WTC11 (cell line): ENCODE data around the gene SLC25A12. TPM values are rescaled to one million over a fixed set of nuclear protein-coding genes. Genes with fewer than 3 reads are reported as not detected.

Experiments
- ATAC-seq: fragments of 200-7000 bp; cut with Tn5 transposase; 2 replicates; pipeline ENCODE4 v1.10.0; 2021; ENCODE audit warnings: mild to moderate bottlenecking, moderate library complexity
- CTCF ChIA-PET: fragments of 300-600 bp; sonication (Branson Sonifier 250); formaldehyde crosslinking; loops from one replicate; lab custom pipeline; 2021; ENCODE audit warnings: antibody characterized with exemption; lab: Charles Lee
- POLR2A ChIA-PET: fragments of 350-600 bp; sonication (Branson Sonifier 250); formaldehyde crosslinking; loops from one replicate; lab custom pipeline; 2021; ENCODE audit warnings: antibody characterized with exemption; lab: Charles Lee
- DNase-seq: peaks from one replicate; pipeline ENCODE4 v3.0.0; 2021; ENCODE audit warnings: low spot score
- H3K27ac Mint-ChIP-seq: 2 replicates; pipeline ENCODE4 v1.8.0; 2021; ENCODE audit warnings: mixed read lengths
- H3K27me3 Mint-ChIP-seq: 2 replicates; pipeline ENCODE4 v1.8.0; 2021; ENCODE audit warnings: low read depth, mild to moderate bottlenecking, moderate library complexity, mixed read lengths
- H3K36me3 Mint-ChIP-seq: 2 replicates; pipeline ENCODE4 v1.8.0; 2021; ENCODE audit warnings: mixed read lengths
- H3K4me1 Mint-ChIP-seq: 2 replicates; pipeline ENCODE4 v1.8.0; 2022; ENCODE audit warnings: mixed read lengths
- H3K4me3 Mint-ChIP-seq: 2 replicates; pipeline ENCODE4 v1.8.0; 2021; ENCODE audit warnings: mild to moderate bottlenecking, moderate library complexity, mixed read lengths
- H3K9me3 Mint-ChIP-seq: 2 replicates; pipeline ENCODE4 v1.8.0; 2021; ENCODE audit warnings: mixed read lengths
- ARID4B ChIP-seq: sonication (generic); formaldehyde crosslinking; IDR thresholded peaks from 2 replicates; pipeline ENCODE4 v1.8.0; 2023; ENCODE audit warnings: missing genetic modification reagents, mild to moderate bottlenecking, borderline replicate concordance
- ATF1 ChIP-seq: sonication (generic); formaldehyde crosslinking; IDR thresholded peaks from 2 replicates; pipeline ENCODE4 v1.8.1; 2023; ENCODE audit warnings: mild to moderate bottlenecking, moderate library complexity, missing genetic modification reagents
- FOXP1 ChIP-seq: sonication (generic); formaldehyde crosslinking; IDR thresholded peaks from 2 replicates; pipeline ENCODE4 v1.8.0; 2022; ENCODE audit warnings: missing genetic modification reagents, mild to moderate bottlenecking, moderate library complexity, borderline replicate concordance
- HMGXB4 ChIP-seq: sonication (generic); formaldehyde crosslinking; IDR thresholded peaks from 2 replicates; pipeline ENCODE4 v1.8.1; 2023; ENCODE audit warnings: mild to moderate bottlenecking, moderate library complexity, missing genetic modification reagents
- KAT7 ChIP-seq: sonication (generic); formaldehyde crosslinking; IDR thresholded peaks from 2 replicates; pipeline ENCODE4 v1.8.1; 2023; ENCODE audit warnings: missing genetic modification reagents, mild to moderate bottlenecking, borderline replicate concordance
- MYBL2 ChIP-seq: sonication (generic); formaldehyde crosslinking; IDR thresholded peaks from 2 replicates; pipeline ENCODE4 v1.8.1; 2023; ENCODE audit warnings: mild to moderate bottlenecking, moderate library complexity, missing genetic modification reagents
- NFATC4 ChIP-seq: fragments of 250-450 bp; sonication (Bioruptor Pico); IDR thresholded peaks from 2 replicates; pipeline ENCODE4 v1.9.0; 2021; ENCODE audit warnings: mild to moderate bottlenecking
- NR2C2 ChIP-seq: sonication (generic); formaldehyde crosslinking; IDR thresholded peaks from 2 replicates; pipeline ENCODE4 v1.8.0; 2022; ENCODE audit warnings: mild to moderate bottlenecking, missing genetic modification reagents
- PREB ChIP-seq: sonication (generic); formaldehyde crosslinking; IDR thresholded peaks from 2 replicates; pipeline ENCODE4 v1.8.1; 2022; ENCODE audit warnings: mild to moderate bottlenecking, missing genetic modification reagents, moderate library complexity, borderline replicate concordance
- PRRX2 ChIP-seq: fragments of 250-450 bp; sonication (Bioruptor Pico); IDR thresholded peaks from 2 replicates; pipeline ENCODE4 v1.8.0; 2021; ENCODE audit warnings: mild to moderate bottlenecking
- SOX15 ChIP-seq: fragments of 250-450 bp; sonication (Bioruptor Pico); IDR thresholded peaks from 2 replicates; pipeline ENCODE4 v1.9.0; 2021; ENCODE audit warnings: mild to moderate bottlenecking
- SP1 ChIP-seq: sonication (generic); formaldehyde crosslinking; conservative IDR thresholded peaks from 2 replicates; pipeline ENCODE4 v1.8.1; 2022; ENCODE audit warnings: missing genetic modification reagents
- TEAD1 ChIP-seq: sonication (generic); formaldehyde crosslinking; IDR thresholded peaks from 2 replicates; pipeline ENCODE4 v1.8.0; 2022; ENCODE audit warnings: mild to moderate bottlenecking, missing genetic modification reagents
- TP53 ChIP-seq: sonication (generic); formaldehyde crosslinking; IDR thresholded peaks from 2 replicates; pipeline ENCODE4 v1.8.1; 2023; ENCODE audit warnings: mild to moderate bottlenecking, missing genetic modification reagents
- ZBTB21 ChIP-seq: sonication (generic); formaldehyde crosslinking; IDR thresholded peaks from 2 replicates; pipeline ENCODE4 v1.8.1; 2023; ENCODE audit warnings: mild to moderate bottlenecking, missing genetic modification reagents, borderline replicate concordance
- ZNF121 ChIP-seq: sonication (generic); formaldehyde crosslinking; IDR thresholded peaks from 2 replicates; pipeline ENCODE4 v1.8.0; 2023; ENCODE audit warnings: missing genetic modification reagents
- ZNF138 ChIP-seq: sonication (generic); formaldehyde crosslinking; conservative IDR thresholded peaks from 2 replicates; pipeline ENCODE4 v1.8.1; 2022; ENCODE audit warnings: mild to moderate bottlenecking, moderate library complexity, missing genetic modification reagents
- ZNF425 ChIP-seq: fragments of 250-450 bp; sonication (Bioruptor Pico); conservative IDR thresholded peaks from 2 replicates; pipeline ENCODE4 v1.9.0; 2021; ENCODE audit warnings: mild to moderate bottlenecking
- ZNF532 ChIP-seq: fragments of 250-450 bp; sonication (Bioruptor Pico); IDR thresholded peaks from 2 replicates; pipeline ENCODE4 v1.9.0; 2021; ENCODE audit warnings: mild to moderate bottlenecking, borderline replicate concordance
- ZSCAN18 ChIP-seq: fragments of 250-450 bp; sonication (Bioruptor Pico); IDR thresholded peaks from 2 replicates; pipeline ENCODE4 v2.1.2; 2022; ENCODE audit warnings: mild to moderate bottlenecking, moderate library complexity
- total RNA-seq: library from RNA; stranded (reverse); gene quantifications from 3 replicates; pipeline ENCODE4 v1.2.3, GENCODE V29; 2021

The SLC25A12 gene
- total RNA-seq, 1 experiment from 2014 or later: 9.0 TPM

- H3K36me3 Mint-ChIP-seq: peaks cover 24% of the 10 kb centered on the region
- DNase-seq: no peak
- H3K9me3 Mint-ChIP-seq: no peaks in the 10 kb centered on the region
- ChIA-PET POLR2A (no interaction called here), CTCF (no interaction called here)
- TF ChIP-seq PRRX2 (CRISPR knock-in tag): no peak
- TF ChIP-seq ZNF532 (CRISPR knock-in tag): no peak
- TF ChIP-seq ZSCAN18 (CRISPR knock-in tag): no peak
- TF ChIP-seq SP1 (CRISPR knock-in tag): no peak
- TF ChIP-seq FOXP1 (CRISPR knock-in tag): no peak
- no peak for TF ChIP-seq SOX15 (CRISPR knock-in tag)
- no peak for TF ChIP-seq HMGXB4 (CRISPR knock-in tag)
- TF ChIP-seq NR2C2 (CRISPR knock-in tag): no peak
- no peak for TF ChIP-seq ZNF121 (CRISPR knock-in tag)
- no peak for TF ChIP-seq ZNF138 (CRISPR knock-in tag)
- no peak for TF ChIP-seq NFATC4 (CRISPR knock-in tag)
- TF ChIP-seq TEAD1 (CRISPR knock-in tag): no peak
- TF ChIP-seq ZBTB21 (CRISPR knock-in tag): no peak
- TF ChIP-seq ZNF425 (CRISPR knock-in tag): no peak
- no peak for TF ChIP-seq ATF1 (CRISPR knock-in tag)
- TF ChIP-seq PREB: no peak
- TF ChIP-seq TP53: no peak
- TF ChIP-seq ARID4B: no peak
- TF ChIP-seq MYBL2: no peak
- no peak for TF ChIP-seq KAT7 (CRISPR knock-in tag)
- H3K4me3 Mint-ChIP-seq: no peak overlapping the region
- no peak overlapping the region for H3K27ac Mint-ChIP-seq
- no peaks in the 10 kb centered on the region for H3K27me3 Mint-ChIP-seq
- ATAC-seq: no peak
- no peaks in the 10 kb centered on the region for H3K4me1 Mint-ChIP-seq
Measured at GRCh38 chr2:171930385-171930784, 36.3 kb upstream of the SLC25A12 start.
